ENCODE measurements around the gene CNIH4. TPM values are rescaled to one million over a fixed set of nuclear protein-coding genes. Genes with fewer than 3 reads are reported as not detected.

Gene CNIH4
- total RNA-seq, 1 donor from 2014 or later = 36.1 TPM

- Histone ChIP-seq H3K27me3 (no peaks in the 10 kb centered on the region), H3K9me3 (no peaks in the 10 kb centered on the region), H3K36me3 (peaks cover 0 to 30% of the 10 kb centered on the region in 2 donors), H3K27ac (no peak overlapping the region), H3K4me1 (no peaks in the 10 kb centered on the region), H3K4me3 (no peak overlapping the region)
- no peak for DNase-seq (ENCODE audit: extremely low spot score in 2 of 2)
- intact Hi-C loops (cut with DNase I) = no loop called here
- TF ChIP-seq CTCF (IDR thresholded peaks at IDR 0.05) = no peak
- no peak for TF ChIP-seq POLR2AphosphoS5 (IDR thresholded peaks at IDR 0.05; ENCODE audit: insufficient read depth in 1 of 2, low read depth in 1 of 2)
- TF ChIP-seq POLR2A (IDR thresholded peaks at IDR 0.05) = no peak
These were observed 23.3 kb downstream of the CNIH4 start for GRCh38 chr1:224380003-224380402.

DNA sequence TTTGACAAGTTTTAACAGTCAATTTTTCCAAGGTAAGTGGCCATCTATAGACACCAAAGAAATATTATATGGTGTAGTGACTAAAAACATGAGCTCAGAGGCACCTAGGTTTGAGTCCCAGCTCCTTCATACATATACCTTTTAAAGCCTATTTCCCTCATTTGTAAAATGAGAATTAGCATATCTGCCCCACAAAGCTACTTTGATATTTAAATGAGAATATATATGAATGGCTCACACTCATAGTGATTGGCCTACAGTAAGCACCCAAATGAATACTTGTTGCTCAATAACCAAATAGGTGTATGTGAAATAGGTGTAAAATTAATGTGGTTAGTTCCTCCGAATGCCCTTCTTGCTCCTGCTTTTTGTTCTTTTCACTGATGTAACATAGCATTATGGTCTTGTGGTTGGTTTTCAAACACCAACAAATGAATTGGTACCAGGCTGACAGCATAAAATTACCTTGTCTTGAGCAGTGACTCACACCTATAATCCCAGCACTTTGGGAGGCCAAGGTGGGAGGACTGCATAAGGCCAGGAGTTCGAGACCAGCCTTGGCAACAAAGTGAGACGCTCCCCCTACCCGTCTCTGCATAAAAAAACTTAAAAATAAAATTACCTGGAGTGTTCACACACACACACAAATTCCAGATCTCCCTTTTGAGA, 25.3 kb downstream of the CNIH4 start:
- Histone ChIP-seq H3K4me3 (no peak overlapping the region), H3K36me3 (peaks cover 0 to 16% of the 10 kb centered on the region in 2 donors)
- intact Hi-C loops (cut with DNase I) = no loop called here

DNA sequence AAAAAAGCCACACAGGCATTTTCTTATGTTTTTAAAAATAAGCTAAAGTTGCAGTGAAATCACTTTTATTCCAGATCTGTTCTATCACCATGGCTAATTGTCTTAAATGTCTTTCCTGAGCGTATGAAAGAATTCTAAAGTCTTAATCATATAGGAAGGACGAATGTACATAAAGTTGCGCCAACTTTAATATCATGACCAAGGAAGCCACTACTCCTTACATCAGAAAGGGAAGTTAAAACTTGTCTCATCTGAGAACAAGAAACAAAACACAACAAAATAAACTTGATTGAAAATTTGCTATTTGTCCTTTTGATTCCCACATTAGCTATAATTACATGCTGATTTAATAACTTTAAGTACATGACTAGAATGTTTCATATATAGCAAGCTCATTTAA, 26.5 kb downstream of the CNIH4 start:
- intact Hi-C loops (cut with DNase I) = no loop called here
- Histone ChIP-seq H3K27me3 (no peaks in the 10 kb centered on the region), H3K27ac (no peak overlapping the region), H3K4me1 (peaks cover 10% of the 10 kb centered on the region), H3K9me3 (no peaks in the 10 kb centered on the region), H3K4me3 (no peak overlapping the region), H3K36me3 (peaks cover 0 to 16% of the 10 kb centered on the region in 2 donors)
- TF ChIP-seq POLR2A (IDR thresholded peaks at IDR 0.05) = no peak
- no peak for TF ChIP-seq CTCF (IDR thresholded peaks at IDR 0.05)
- TF ChIP-seq POLR2AphosphoS5 (IDR thresholded peaks at IDR 0.05; ENCODE audit: insufficient read depth in 1 of 2, low read depth in 1 of 2) = no peak
- no peak for DNase-seq (ENCODE audit: extremely low spot score in 2 of 2)

More for the DNA sequence above, 25.3 kb downstream of the CNIH4 start:
- Histone ChIP-seq H3K4me1 (no peaks in the 10 kb centered on the region), H3K9me3 (no peaks in the 10 kb centered on the region), H3K27ac (no peak overlapping the region), H3K27me3 (no peaks in the 10 kb centered on the region)
- DNase-seq (ENCODE audit: extremely low spot score in 2 of 2) = no peak
- TF ChIP-seq POLR2A (IDR thresholded peaks at IDR 0.05) (no peak), POLR2AphosphoS5 (IDR thresholded peaks at IDR 0.05; ENCODE audit: insufficient read depth in 1 of 2, low read depth in 1 of 2) (no peak), CTCF (IDR thresholded peaks at IDR 0.05) (no peak)

GRCh38 chr1:224387302-224387912, 30.7 kb downstream of the CNIH4 start:
- intact Hi-C loops (cut with DNase I) = no loop called here
- Histone ChIP-seq H3K27ac (no peak overlapping the region), H3K36me3 (peaks cover 0 to 43% of the 10 kb centered on the region in 2 donors)

More at GRCh38 chr1:224387302-224387912, 30.7 kb downstream of the CNIH4 start:
- Histone ChIP-seq H3K4me3 (no peak overlapping the region), H3K27me3 (no peaks in the 10 kb centered on the region), H3K9me3 (no peaks in the 10 kb centered on the region), H3K4me1 (peaks cover 10% of the 10 kb centered on the region)
- no peak for DNase-seq (ENCODE audit: extremely low spot score in 2 of 2)
- no peak for TF ChIP-seq POLR2A (IDR thresholded peaks at IDR 0.05)
- no peak for TF ChIP-seq CTCF (IDR thresholded peaks at IDR 0.05)
- TF ChIP-seq POLR2AphosphoS5 (IDR thresholded peaks at IDR 0.05; ENCODE audit: insufficient read depth in 1 of 2, low read depth in 1 of 2) = no peak
